GM12892 (cell line): Measurements from ENCODE around the gene CLNK.

Experiments
- POLR2A ChIP-seq: IDR thresholded peaks from 2 replicates; pipeline ENCODE4 v1.6.1; 2011; ENCODE audit warnings: low read depth, low read length, control low read depth
- POLR2AphosphoS5 ChIP-seq: IDR thresholded peaks from 2 replicates; pipeline ENCODE4 v1.6.1; 2011; ENCODE audit warnings: low read depth, low read length, control low read depth
- TAF1 ChIP-seq: IDR thresholded peaks from 2 replicates; pipeline ENCODE4 v1.6.1; 2011; ENCODE audit warnings: low read depth, mild to moderate bottlenecking, control low read depth, low read length, borderline replicate concordance

GRCh38 chr4:10671799-10672198 lies 12.8 kb downstream of the CLNK start:
- TF ChIP-seq POLR2A, result no peak
- TF ChIP-seq POLR2AphosphoS5, result no peak
- TF ChIP-seq TAF1, result no peak
